CD4-positive, alpha-beta T cell treated with Interleukin-15 for 1 hour (primary cell): ENCODE results near the gene ZNF749.

ENCODE experiments used
- DNase-seq: peaks from one replicate; pipeline ENCODE4 v3.0.0-alpha.2; 2020

Gene ZNF749

GRCh38 chr19:57435062-57435978 is at the start of gene ZNF749:
Gene ZNF749, plus strand, starts transcription at chr19:57435325. Its CDS starts 254 bp downstream, at chr19:57435579.
- DNase-seq: peak; percentile 97

- no peak for DNase-seq
Observed at GRCh38 chr19:57389194-57389729, 45.9 kb upstream of the ZNF749 start.

- DNase-seq: peak; percentile 99
Observed at GRCh38 chr19:57389730-57390598, 45.2 kb upstream of the ZNF749 start, which contains the start of gene ZNF548. Gene ZNF548, plus strand, starts transcription at chr19:57389854. Its CDS starts 246 bp downstream, at chr19:57390100.

GRCh38 chr19:57395710-57396109 is 39.4 kb upstream of the ZNF749 start:
- no peak for DNase-seq

DNA sequence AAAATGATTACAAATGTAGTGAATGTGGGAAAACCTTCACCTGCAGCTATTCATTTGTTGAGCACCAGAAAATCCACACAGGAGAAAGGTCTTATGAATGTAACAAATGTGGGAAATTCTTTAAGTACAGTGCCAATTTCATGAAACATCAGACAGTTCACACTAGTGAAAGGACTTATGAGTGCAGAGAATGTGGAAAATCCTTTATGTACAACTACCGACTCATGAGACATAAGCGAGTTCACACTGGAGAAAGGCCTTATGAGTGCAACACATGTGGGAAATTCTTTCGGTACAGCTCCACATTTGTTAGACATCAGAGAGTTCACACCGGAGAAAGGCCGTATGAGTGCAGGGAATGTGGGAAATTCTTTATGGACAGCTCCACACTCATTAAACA is 36.3 kb upstream of the ZNF749 start:
- DNase-seq: no peak

- no peak for DNase-seq
Observed at GRCh38 chr19:57403737-57404563, 31.2 kb upstream of the ZNF749 start.

GRCh38 chr19:57406516-57407123 is 28.5 kb upstream of the ZNF749 start:
- DNase-seq: peak; percentile 77

DNA sequence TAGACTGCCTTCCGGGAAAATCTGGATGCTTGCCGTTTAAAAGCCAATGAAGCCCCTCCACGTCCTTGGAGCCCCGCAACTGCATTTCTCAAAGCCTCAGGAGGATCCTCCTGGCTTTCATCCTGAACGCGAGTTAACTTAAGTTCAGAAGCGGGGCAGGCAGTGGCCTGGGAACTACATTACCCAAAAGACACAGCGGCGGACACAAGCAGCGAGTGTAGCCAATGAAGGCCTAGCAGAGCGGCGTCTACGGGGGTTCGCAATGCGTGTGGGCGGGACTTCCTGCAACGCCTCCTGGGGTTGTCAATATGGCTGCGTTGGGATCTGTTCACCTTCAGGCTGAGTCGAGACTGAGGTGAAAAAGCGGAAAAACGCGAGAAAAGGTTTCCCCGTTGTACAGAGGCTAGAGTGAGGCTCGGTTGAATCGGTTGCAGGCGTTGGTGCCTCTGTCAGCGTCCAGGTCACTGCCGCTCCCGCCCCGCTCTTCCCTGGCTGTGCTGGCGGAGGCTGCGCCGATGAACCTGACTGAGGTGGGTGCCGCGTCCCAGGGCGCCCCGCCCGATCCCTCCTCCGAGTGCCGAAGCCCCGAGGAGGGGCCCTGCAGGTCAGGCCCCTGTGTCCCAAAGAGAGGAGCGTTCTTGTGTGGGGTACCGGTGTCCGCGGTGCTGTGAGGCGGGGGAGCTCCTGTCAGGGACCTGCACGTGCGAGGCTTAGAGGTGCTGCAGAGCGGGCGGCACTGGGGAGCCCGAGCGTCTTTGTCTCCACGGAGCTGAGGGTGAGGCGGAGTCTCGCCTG is 24.1 kb upstream of the ZNF749 start, which contains the start of gene ZNF17:
Gene ZNF17 (plus strand): TSS at position 285 of the 795 bp plus-strand sequence. CDS start 2,455 bp downstream, outside the sequence.
- peak; percentile 93 for DNase-seq

GRCh38 chr19:57419439-57419838 is 15.7 kb upstream of the ZNF749 start:
- DNase-seq: no peak

GRCh38 chr19:57421037-57421436 is 14.1 kb upstream of the ZNF749 start:
- no peak for DNase-seq

GRCh38 chr19:57434386-57435061 is 601 bp upstream of the ZNF749 start:
- no peak for DNase-seq

DNA sequence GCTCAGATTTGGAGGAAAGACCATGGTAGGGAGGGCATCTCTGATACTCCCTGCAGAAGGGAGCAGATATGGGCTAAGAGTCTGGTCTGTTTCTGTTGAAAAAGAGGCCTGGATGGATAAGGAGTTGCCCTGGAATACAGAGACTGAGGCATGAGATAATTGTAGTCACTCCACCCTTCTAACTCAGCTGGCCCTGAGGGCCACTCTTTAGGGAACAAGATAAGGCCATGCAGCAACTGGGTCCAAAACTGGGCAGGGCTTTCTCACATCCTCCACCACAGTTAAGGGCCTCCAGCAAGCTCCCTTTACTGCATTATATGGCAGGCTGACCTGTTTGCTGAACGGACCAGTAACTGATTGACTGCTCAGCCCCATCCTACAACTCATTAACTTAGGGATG is 1.3 kb downstream of the ZNF749 start:
- DNase-seq: no peak

- DNase-seq: no peak
Observed at GRCh38 chr19:57437931-57438330, 2.8 kb downstream of the ZNF749 start.

- no peak for DNase-seq
Observed at GRCh38 chr19:57438925-57439324, 3.8 kb downstream of the ZNF749 start.

DNA sequence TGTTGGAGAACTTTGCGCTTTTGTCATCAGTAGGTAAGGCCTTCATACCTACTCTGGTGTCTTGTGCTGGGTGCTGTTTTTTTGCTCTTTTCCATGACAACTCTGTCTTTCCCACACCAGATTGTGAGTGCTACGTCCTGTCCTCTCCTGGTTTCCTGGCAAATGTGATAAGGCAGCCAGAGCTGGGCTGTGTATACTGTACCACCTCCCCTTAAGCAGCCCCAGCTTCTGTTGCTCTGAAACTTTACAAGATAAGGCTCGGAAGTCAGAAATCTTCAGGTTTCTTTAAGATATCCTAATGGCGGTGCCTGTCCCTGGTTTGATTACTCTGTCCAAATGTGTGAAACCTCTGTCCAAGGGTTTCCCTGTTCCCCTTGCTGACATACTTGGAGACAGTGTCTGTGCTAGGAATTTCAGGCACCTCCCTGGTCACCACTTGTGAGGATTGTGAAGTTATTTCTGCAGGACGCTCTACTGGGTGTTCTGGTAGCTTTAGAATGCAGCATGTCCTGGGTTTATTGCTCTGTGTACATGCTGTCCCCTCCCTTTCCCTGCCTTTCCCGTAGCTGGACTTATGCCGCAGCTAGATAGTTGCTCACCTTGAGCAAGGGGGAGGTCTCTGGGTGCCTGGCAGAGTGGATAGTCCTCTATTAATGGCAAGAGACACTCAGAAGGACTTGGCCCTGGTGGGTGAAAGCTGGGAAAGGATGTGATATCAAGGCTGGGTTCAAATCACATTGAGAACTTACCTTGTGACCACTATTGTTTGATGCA is 7.0 kb downstream of the ZNF749 start:
- no peak for DNase-seq

DNA sequence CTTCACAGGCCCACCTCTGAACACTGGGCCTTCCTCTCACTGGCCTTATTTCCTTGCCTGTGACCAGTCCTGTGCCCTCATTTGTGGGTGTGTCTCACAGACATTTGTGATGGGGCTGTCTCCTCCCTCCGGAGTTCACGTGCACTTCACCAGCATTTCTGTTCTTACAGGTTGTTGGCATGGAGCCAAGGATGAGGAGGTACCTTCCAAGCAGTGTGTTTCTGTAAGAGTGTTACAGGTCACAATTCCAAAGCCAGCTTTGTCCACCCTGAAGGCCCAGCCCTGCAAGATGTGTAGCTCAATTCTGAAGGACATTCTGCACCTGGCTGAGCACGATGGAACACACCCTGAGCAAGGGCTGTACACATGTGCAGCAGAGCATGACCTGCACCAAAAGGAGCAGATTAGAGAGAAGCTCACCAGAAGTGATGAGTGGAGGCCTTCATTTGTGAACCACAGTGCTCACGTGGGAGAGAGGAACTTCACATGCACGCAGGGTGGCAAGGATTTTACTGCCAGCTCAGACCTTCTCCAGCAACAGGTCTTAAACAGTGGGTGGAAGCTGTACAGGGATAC is 8.1 kb downstream of the ZNF749 start:
- no peak for DNase-seq

- DNase-seq: no peak
Observed at GRCh38 chr19:57452307-57452706, 17.2 kb downstream of the ZNF749 start.

GRCh38 chr19:57465680-57466381 is 30.7 kb downstream of the ZNF749 start:
- DNase-seq: peak; percentile 22
